ENCODE measurements around the gene GSTO2. TPM values are rescaled to one million over a fixed set of nuclear protein-coding genes. Genes with fewer than 3 reads are reported as not detected.

Gene GSTO2
- total and polyA plus RNA-seq, 2 of the 13 experiments (the other 11 are each of a cell fraction or from before 2014, with no cell fraction given), result 2.1 to 7.9 TPM

DNA sequence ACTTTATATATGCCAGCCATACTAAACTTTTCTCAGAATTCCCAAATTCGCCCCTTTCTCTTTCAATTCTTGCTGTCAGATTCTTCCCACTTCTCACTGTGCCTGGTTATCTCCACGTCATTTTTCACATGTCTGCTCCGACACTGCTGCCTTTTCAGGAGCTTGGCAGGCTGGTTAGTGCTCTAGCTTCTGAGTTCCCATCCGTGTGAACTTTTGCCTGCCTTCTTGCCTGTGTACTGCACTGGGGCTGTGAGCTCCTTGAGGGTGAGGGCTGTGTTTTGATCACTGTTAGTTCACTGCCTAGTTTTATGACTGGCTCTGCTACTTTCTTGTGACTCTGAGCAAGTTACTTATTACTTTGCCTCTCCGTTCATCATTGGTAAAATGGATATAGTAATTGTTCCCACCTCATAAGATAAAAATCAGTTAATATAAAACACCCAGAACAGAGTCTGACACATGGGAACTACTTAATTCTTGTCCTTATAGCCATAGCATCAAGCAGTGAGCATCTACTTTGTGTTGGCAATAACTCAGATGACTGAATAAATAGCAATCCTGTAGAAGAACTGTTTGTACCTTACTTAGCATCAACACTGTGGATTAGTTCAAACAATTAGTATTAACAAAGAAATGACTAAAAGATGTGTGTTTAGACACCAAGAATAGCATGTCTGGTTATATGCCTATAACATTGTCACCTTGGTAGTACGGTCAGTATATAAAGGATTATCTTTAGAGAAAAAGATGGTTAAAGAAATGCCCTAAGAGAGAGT, 8.8 kb upstream of the GSTO2 start (continued):
- TF ChIP-seq, protein P1, sequence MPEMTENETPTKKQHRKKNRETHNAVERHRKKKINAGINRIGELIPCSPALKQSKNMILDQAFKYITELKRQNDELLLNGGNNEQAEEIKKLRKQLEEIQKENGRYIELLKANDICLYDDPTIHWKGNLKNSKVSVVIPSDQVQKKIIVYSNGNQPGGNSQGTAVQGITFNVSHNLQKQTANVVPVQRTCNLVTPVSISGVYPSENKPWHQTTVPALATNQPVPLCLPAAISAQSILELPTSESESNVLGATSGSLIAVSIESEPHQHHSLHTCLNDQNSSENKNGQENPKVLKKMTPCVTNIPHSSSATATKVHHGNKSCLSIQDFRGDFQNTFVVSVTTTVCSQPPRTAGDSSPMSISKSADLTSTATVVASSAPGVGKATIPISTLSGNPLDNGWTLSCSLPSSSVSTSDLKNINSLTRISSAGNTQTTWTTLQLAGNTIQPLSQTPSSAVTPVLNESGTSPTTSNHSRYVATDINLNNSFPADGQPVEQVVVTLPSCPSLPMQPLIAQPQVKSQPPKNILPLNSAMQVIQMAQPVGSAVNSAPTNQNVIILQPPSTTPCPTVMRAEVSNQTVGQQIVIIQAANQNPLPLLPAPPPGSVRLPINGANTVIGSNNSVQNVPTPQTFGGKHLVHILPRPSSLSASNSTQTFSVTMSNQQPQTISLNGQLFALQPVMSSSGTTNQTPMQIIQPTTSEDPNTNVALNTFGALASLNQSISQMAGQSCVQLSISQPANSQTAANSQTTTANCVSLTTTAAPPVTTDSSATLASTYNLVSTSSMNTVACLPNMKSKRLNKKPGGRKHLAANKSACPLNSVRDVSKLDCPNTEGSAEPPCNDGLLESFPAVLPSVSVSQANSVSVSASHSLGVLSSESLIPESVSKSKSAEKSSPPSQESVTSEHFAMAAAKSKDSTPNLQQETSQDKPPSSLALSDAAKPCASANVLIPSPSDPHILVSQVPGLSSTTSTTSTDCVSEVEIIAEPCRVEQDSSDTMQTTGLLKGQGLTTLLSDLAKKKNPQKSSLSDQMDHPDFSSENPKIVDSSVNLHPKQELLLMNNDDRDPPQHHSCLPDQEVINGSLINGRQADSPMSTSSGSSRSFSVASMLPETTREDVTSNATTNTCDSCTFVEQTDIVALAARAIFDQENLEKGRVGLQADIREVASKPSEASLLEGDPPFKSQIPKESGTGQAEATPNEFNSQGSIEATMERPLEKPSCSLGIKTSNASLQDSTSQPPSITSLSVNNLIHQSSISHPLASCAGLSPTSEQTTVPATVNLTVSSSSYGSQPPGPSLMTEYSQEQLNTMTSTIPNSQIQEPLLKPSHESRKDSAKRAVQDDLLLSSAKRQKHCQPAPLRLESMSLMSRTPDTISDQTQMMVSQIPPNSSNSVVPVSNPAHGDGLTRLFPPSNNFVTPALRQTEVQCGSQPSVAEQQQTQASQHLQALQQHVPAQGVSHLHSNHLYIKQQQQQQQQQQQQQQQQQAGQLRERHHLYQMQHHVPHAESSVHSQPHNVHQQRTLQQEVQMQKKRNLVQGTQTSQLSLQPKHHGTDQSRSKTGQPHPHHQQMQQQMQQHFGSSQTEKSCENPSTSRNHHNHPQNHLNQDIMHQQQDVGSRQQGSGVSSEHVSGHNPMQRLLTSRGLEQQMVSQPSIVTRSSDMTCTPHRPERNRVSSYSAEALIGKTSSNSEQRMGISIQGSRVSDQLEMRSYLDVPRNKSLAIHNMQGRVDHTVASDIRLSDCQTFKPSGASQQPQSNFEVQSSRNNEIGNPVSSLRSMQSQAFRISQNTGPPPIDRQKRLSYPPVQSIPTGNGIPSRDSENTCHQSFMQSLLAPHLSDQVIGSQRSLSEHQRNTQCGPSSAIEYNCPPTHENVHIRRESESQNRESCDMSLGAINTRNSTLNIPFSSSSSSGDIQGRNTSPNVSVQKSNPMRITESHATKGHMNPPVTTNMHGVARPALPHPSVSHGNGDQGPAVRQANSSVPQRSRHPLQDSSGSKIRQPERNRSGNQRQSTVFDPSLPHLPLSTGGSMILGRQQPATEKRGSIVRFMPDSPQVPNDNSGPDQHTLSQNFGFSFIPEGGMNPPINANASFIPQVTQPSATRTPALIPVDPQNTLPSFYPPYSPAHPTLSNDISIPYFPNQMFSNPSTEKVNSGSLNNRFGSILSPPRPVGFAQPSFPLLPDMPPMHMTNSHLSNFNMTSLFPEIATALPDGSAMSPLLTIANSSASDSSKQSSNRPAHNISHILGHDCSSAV (CRISPR knock-in tag; IDR thresholded peaks at IDR 0.05; ENCODE audit: borderline replicate concordance), result no peak
- TF ChIP-seq MAFF (IDR thresholded peaks at IDR 0.05; ENCODE audit: low read depth, low read length) (no peak), SMC3 (IDR thresholded peaks at IDR 0.05; ENCODE audit: low read length) (no peak)

DNA sequence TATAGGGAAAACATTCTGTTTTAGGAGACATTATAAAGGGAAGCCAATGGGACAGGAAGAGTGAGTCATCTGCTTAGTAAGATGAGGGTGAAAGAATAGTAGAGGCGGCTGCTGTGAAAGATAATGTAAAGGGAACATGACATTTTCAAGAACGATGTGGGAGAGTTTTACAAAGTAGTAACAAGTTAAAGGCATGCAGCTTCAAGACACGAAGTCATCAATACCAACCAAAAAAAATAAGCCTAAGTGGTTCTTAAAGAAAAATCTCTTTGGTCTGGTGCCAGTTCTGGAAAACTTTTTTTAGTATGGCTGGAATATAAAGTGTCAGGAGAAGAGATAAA, 8.2 kb upstream of the GSTO2 start:
- POLR2A ChIA-PET, result no interaction called here
- Histone ChIP-seq H3K4me3 (replicated peaks in 1 of 3; ENCODE audit: insufficient read depth in 1 of 3, low read depth in 2 of 3, low read length in 3 of 3) (no peak overlapping the region), H3K36me3 (replicated peaks in 1 of 2; ENCODE audit: control insufficient read depth in 1 of 2, insufficient read depth in 2 of 2, low read length in 2 of 2) (peaks cover 9 to 77% of the 10 kb centered on the region in 2 experiments), H3K9ac (ENCODE audit: insufficient read depth, low read depth, low read length) (no peak overlapping the region), H3K79me2 (ENCODE audit: insufficient read depth, low read length) (peaks cover 54% of the 10 kb centered on the region), H3K27me3 (ENCODE audit: control insufficient read depth in 1 of 2, insufficient read depth in 2 of 2, low read length in 2 of 2) (no peaks in the 10 kb centered on the region; a peak in 1 of 5 replicates), H3K9me3 (ENCODE audit: low read length) (no peaks in the 10 kb centered on the region), H3K4me1 (ENCODE audit: insufficient read depth, low read length) (peaks cover 99% of the 10 kb centered on the region), H4K20me1 (ENCODE audit: insufficient read depth, low read length) (peaks cover 11% of the 10 kb centered on the region), H3K4me2 (ENCODE audit: low read depth, low read length) (no peak overlapping the region), H2AFZ (ENCODE audit: low read length) (no peak overlapping the region), H3K27ac (ENCODE audit: extremely low read length, insufficient read depth, low read length) (no peak overlapping the region)
- in situ Hi-C loops (cut with HindIII; ENCODE audit: extremely low pct_ligation_motif_present, low pct_unique_long_range_greater_than_20kb) (no loop called here), intact Hi-C loops (cut with micrococcal nuclease; ENCODE audit: unreplicated experiment) (no loop called here)
- TF ChIP-seq MIER3 (CRISPR knock-in tag; IDR thresholded peaks at IDR 0.05; ENCODE audit: borderline replicate concordance) (no peak), ATF7 (IDR thresholded peaks at IDR 0.05) (no peak), ATF7 (CRISPR knock-in tag; IDR thresholded peaks at IDR 0.05) (no peak), ZNF816 (CRISPR knock-in tag; IDR thresholded peaks at IDR 0.05; ENCODE audit: borderline replicate concordance) (no peak), ZNF225 (CRISPR knock-in tag; IDR thresholded peaks at IDR 0.05) (no peak), EHMT2 (IDR thresholded peaks at IDR 0.05; ENCODE audit: borderline replicate concordance, low read depth, low read length) (no peak), ELF4 (CRISPR knock-in tag; IDR thresholded peaks at IDR 0.05; ENCODE audit: borderline replicate concordance) (no peak), ZNF557 (CRISPR knock-in tag; IDR thresholded peaks at IDR 0.05) (no peak), ZC3H4 (CRISPR knock-in tag; IDR thresholded peaks at IDR 0.05; ENCODE audit: borderline replicate concordance) (no peak), THAP11 (CRISPR knock-in tag; IDR thresholded peaks at IDR 0.05) (no peak)
- CTCF ChIA-PET (ENCODE audit: low intra/inter-chr PET ratio, low total read pairs), result no interaction called here
- ATAC-seq (no peak), FAIRE-seq (no peak), DNase-seq (ENCODE audit: low spot score) (no peak)
- BruUV-seq (replicated peaks), result no TSS peak
- 92% methylated on average over 3 of the region's 3 CpGs for WGBS (ENCODE audit: low lambda C conversion rate)

Data from HepG2 (cell line).